GM23338 (cell line): ENCODE results near the gene USP28. TPM values are rescaled to one million over a fixed set of nuclear protein-coding genes. Genes with fewer than 3 reads are reported as not detected.

ENCODE experiments used
- ATAC-seq: fragments of 200-7000 bp; cut with Tn5 transposase; 3 replicates; pipeline ENCODE4 v1.9.1; 2020
- DNase-seq: peaks from one replicate; pipeline ENCODE4 v3.0.0-alpha.2; 2015; ENCODE audit warnings: low spot score
- H2AFZ ChIP-seq: fragments of 200-600 bp; sonication (generic); 2 replicates; pipeline ENCODE4 v1.8.0; 2016; ENCODE audit warnings: antibody characterized with exemption, mild to moderate bottlenecking, moderate library complexity
- H3F3A ChIP-seq: fragments of 200-600 bp; sonication (generic); replicated peaks from 2 replicates; pipeline ENCODE4 v1.8.0; 2017; ENCODE audit warnings: antibody characterized with exemption, mixed run types, low read depth
- H3K27ac ChIP-seq: fragments of 200-600 bp; sonication (generic); 2 replicates; pipeline ENCODE4 v1.6.1; 2016; ENCODE audit warnings: low read depth
- H3K27me3 ChIP-seq: fragments of 200-600 bp; sonication (generic); 2 replicates; pipeline ENCODE4 v1.8.0; 2016; ENCODE audit warnings: mild to moderate bottlenecking, mixed run types, moderate library complexity; ENCODE audit not compliant: insufficient read depth
- H3K36me3 ChIP-seq: fragments of 200-600 bp; sonication (generic); 2 replicates; pipeline ENCODE4 v1.8.0; 2016; ENCODE audit warnings: mild to moderate bottlenecking; ENCODE audit not compliant: insufficient read depth
- H3K4me1 ChIP-seq: fragments of 200-600 bp; sonication (generic); 2 replicates; pipeline ENCODE4 v1.8.0; 2016; ENCODE audit warnings: mild to moderate bottlenecking, moderate library complexity; ENCODE audit not compliant: insufficient read depth
- H3K4me2 ChIP-seq: fragments of 200-600 bp; sonication (generic); 2 replicates; pipeline ENCODE4 v1.7.1; 2017; ENCODE audit warnings: mixed run types
- H3K4me3 ChIP-seq: fragments of 200-600 bp; sonication (generic); 2 replicates; pipeline ENCODE4 v1.6.1; 2016; ENCODE audit warnings: mixed run types
- H3K79me2 ChIP-seq: fragments of 200-600 bp; sonication (generic); replicated peaks from 2 replicates; pipeline ENCODE4 v1.8.0; 2017; ENCODE audit warnings: mild to moderate bottlenecking; ENCODE audit not compliant: insufficient read depth
- H3K9me2 ChIP-seq: fragments of 200-600 bp; sonication (generic); 2 replicates; pipeline ENCODE4 v1.8.0; 2017; ENCODE audit not compliant: insufficient read depth
- H4K20me1 ChIP-seq: fragments of 200-600 bp; sonication (generic); replicated peaks from 2 replicates; pipeline ENCODE4 v1.8.0; 2017; ENCODE audit warnings: mild to moderate bottlenecking; ENCODE audit not compliant: insufficient read depth
- H3K27ac Mint-ChIP-seq: 2 replicates; pipeline ENCODE4 v1.8.0; 2020; ENCODE audit warnings: inconsistent platforms, mild to moderate bottlenecking, moderate library complexity, mixed read lengths
- H3K27me3 Mint-ChIP-seq: 3 replicates; pipeline ENCODE4 v1.8.0; 2022; ENCODE audit warnings: low read depth, mild to moderate bottlenecking, moderate library complexity, mixed read lengths, inconsistent platforms; ENCODE audit not compliant: insufficient read depth, poor library complexity
- H3K36me3 Mint-ChIP-seq: 3 replicates; pipeline ENCODE4 v1.8.0; 2021; ENCODE audit warnings: low read depth, mild to moderate bottlenecking, inconsistent platforms, moderate library complexity, mixed read lengths
- H3K4me1 Mint-ChIP-seq: 3 replicates; pipeline ENCODE4 v1.8.0; 2020; ENCODE audit warnings: mild to moderate bottlenecking, inconsistent platforms, mixed read lengths
- H3K4me3 Mint-ChIP-seq: 3 replicates; pipeline ENCODE4 v1.8.0; 2021; ENCODE audit warnings: moderate library complexity, mild to moderate bottlenecking, inconsistent platforms, mixed read lengths
- H3K9me3 Mint-ChIP-seq: 3 replicates; pipeline ENCODE4 v1.8.0; 2020; ENCODE audit warnings: moderate library complexity, mild to moderate bottlenecking, inconsistent platforms, mixed read lengths
- CREB1 ChIP-seq: fragments of 250-450 bp; sonication (Bioruptor Pico); IDR thresholded peaks from 2 replicates; pipeline ENCODE4 v1.5.0; 2020; ENCODE audit warnings: low read depth, mild to moderate bottlenecking, moderate library complexity
- EZH2 ChIP-seq: fragments of 200-600 bp; sonication (generic); IDR thresholded peaks from one replicate; pipeline ENCODE4 v1.8.0; 2017; ENCODE audit warnings: antibody characterized with exemption, mild to moderate bottlenecking, low read depth; ENCODE audit not compliant: unreplicated experiment
- EZH2phosphoT487 ChIP-seq: fragments of 200-600 bp; sonication (generic); IDR thresholded peaks from one replicate; pipeline ENCODE4 v1.8.1; 2018; ENCODE audit warnings: antibody characterized with exemption; ENCODE audit not compliant: unreplicated experiment
- JUNB ChIP-seq: IDR thresholded peaks from one replicate; pipeline ENCODE4 v1.6.1; 2016; ENCODE audit warnings: antibody characterized with exemption; ENCODE audit not compliant: unreplicated experiment
- NANOG ChIP-seq: IDR thresholded peaks from 2 replicates; pipeline ENCODE4 v1.6.1; 2016; ENCODE audit warnings: antibody characterized with exemption, borderline replicate concordance
- POLR2AphosphoS5 ChIP-seq: IDR thresholded peaks from 2 replicates; pipeline ENCODE4 v1.6.1; 2016; ENCODE audit warnings: antibody characterized with exemption, low read depth
- STAT1 ChIP-seq: IDR thresholded peaks from one replicate; pipeline ENCODE4 v1.6.1; 2016; ENCODE audit warnings: antibody characterized with exemption; ENCODE audit not compliant: unreplicated experiment
- ZNF114 ChIP-seq: fragments of 250-450 bp; sonication (Bioruptor Pico); IDR thresholded peaks from 2 replicates; pipeline ENCODE4 v1.5.0; 2020; ENCODE audit warnings: mild to moderate bottlenecking, moderate library complexity
- ZNF331 ChIP-seq: fragments of 250-450 bp; sonication (Bioruptor Pico); IDR thresholded peaks from 2 replicates; pipeline ENCODE4 v1.5.0; 2020; ENCODE audit warnings: low read depth, mild to moderate bottlenecking, moderate library complexity
- polyA plus RNA-seq: library from polyadenylated mRNA; unstranded; fragments of >200 nt; fragmentation: Nextera tagmentation; extraction: Ambion mirVana; gene quantifications from 2 replicates; pipeline ENCODE4 v1.2.1, GENCODE V29; 2016
- total RNA-seq: library from RNA; depleted of rRNA; stranded (reverse); fragments of >200 nt; shearing (Covaris generic); gene quantifications from 2 replicates; pipeline ENCODE4 v1.2.3, GENCODE V29; 2014
- TF ChIP-seq, protein P1 (sequence below): fragments of 250-450 bp; sonication (Bioruptor Pico); IDR thresholded peaks from 2 replicates; pipeline ENCODE4 v1.5.0; 2020; ENCODE audit warnings: mild to moderate bottlenecking, moderate library complexity
- TF ChIP-seq, protein P2 (sequence below): IDR thresholded peaks from one replicate; pipeline ENCODE4 v1.6.1; 2018; ENCODE audit warnings: antibody characterized with exemption; ENCODE audit not compliant: unreplicated experiment
- TF ChIP-seq, protein P3 (sequence below), 2 experiments: fragments of 200-600 bp in 1 of 2; sonication (generic) in 1 of 2; conservative IDR thresholded peaks; 2 replicates each; pipeline versions ENCODE4 v1.5.1 to v1.6.1; 2016 to 2017; ENCODE audit warnings: antibody characterized with exemption in 2 of 2, low read depth in 2 of 2, mild to moderate bottlenecking in 2 of 2, moderate library complexity in 1 of 2
- TF ChIP-seq, protein P4 (sequence below): IDR thresholded peaks from 2 replicates; pipeline ENCODE4 v1.6.1; 2016; ENCODE audit warnings: antibody characterized with exemption

The USP28 gene
- total and polyA plus RNA-seq, 2 experiments from 2014 or later = 73.9 to 171 TPM

DNA sequence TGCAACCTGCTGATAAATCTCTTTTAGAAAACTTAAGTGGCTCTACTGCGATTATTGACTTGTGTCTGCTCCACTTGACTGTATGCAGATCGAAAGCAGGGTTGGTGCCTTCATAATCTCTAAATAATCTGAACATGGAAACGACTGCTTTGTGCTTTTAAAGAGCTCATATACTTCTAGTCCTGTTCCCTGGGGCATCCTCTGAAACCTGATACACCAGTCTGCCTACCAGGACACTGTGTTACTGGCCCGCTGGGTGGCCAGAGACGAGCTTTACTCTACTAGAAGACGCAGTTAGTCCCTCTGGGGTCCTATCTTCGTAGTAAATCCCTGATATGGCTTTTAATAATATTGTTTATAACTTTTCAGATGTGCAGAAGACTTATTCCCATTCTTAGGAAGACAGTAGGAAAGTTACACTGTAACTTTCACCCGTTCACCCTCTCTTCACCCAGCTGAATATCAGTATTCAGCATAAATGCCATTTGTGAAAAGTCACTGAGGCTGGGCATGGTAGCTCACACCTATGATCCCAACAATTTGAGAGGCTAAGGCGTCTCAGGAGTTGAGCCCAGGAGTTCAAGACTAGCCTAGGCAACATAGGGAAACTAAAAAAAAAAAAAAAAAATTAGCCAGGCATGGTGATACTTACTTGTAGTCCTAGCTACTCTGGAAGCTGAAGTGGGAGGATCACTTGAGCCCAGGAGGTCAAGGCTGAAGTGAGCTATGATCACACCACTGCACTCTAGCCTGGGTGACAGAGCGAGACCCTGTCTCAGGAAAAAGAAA is 20.2 kb upstream of the USP28 start:
- TF ChIP-seq CREB1 (CRISPR knock-in tag) (no peak), JUNB (no peak), ZNF114 (CRISPR knock-in tag) (no peak), EZH2phosphoT487 (no peak), EZH2 (no peak), NANOG (no peak), STAT1 (no peak), POLR2AphosphoS5 (no peak), ZNF331 (CRISPR knock-in tag) (no peak)
- TF ChIP-seq, protein P1, sequence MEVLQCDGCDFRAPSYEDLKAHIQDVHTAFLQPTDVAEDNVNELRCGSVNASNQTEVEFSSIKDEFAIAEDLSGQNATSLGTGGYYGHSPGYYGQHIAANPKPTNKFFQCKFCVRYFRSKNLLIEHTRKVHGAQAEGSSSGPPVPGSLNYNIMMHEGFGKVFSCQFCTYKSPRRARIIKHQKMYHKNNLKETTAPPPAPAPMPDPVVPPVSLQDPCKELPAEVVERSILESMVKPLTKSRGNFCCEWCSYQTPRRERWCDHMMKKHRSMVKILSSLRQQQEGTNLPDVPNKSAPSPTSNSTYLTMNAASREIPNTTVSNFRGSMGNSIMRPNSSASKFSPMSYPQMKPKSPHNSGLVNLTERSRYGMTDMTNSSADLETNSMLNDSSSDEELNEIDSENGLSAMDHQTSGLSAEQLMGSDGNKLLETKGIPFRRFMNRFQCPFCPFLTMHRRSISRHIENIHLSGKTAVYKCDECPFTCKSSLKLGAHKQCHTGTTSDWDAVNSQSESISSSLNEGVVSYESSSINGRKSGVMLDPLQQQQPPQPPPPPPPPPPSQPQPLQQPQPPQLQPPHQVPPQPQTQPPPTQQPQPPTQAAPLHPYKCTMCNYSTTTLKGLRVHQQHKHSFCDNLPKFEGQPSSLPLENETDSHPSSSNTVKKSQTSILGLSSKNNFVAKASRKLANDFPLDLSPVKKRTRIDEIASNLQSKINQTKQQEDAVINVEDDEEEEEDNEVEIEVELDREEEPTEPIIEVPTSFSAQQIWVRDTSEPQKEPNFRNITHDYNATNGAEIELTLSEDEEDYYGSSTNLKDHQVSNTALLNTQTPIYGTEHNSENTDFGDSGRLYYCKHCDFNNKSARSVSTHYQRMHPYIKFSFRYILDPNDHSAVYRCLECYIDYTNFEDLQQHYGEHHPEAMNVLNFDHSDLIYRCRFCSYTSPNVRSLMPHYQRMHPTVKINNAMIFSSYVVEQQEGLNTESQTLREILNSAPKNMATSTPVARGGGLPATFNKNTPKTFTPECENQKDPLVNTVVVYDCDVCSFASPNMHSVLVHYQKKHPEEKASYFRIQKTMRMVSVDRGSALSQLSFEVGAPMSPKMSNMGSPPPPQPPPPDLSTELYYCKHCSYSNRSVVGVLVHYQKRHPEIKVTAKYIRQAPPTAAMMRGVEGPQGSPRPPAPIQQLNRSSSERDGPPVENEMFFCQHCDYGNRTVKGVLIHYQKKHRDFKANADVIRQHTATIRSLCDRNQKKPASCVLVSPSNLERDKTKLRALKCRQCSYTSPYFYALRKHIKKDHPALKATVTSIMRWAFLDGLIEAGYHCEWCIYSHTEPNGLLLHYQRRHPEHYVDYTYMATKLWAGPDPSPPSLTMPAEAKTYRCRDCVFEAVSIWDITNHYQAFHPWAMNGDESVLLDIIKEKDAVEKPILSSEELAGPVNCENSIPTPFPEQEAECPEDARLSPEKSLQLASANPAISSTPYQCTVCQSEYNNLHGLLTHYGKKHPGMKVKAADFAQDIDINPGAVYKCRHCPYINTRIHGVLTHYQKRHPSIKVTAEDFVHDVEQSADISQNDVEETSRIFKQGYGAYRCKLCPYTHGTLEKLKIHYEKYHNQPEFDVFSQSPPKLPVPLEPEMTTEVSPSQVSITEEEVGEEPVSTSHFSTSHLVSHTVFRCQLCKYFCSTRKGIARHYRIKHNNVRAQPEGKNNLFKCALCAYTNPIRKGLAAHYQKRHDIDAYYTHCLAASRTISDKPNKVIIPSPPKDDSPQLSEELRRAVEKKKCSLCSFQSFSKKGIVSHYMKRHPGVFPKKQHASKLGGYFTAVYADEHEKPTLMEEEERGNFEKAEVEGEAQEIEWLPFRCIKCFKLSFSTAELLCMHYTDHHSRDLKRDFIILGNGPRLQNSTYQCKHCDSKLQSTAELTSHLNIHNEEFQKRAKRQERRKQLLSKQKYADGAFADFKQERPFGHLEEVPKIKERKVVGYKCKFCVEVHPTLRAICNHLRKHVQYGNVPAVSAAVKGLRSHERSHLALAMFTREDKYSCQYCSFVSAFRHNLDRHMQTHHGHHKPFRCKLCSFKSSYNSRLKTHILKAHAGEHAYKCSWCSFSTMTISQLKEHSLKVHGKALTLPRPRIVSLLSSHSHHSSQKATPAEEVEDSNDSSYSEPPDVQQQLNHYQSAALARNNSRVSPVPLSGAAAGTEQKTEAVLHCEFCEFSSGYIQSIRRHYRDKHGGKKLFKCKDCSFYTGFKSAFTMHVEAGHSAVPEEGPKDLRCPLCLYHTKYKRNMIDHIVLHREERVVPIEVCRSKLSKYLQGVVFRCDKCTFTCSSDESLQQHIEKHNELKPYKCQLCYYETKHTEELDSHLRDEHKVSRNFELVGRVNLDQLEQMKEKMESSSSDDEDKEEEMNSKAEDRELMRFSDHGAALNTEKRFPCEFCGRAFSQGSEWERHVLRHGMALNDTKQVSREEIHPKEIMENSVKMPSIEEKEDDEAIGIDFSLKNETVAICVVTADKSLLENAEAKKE (CRISPR knock-in tag) = no peak
- TF ChIP-seq, protein P2, sequence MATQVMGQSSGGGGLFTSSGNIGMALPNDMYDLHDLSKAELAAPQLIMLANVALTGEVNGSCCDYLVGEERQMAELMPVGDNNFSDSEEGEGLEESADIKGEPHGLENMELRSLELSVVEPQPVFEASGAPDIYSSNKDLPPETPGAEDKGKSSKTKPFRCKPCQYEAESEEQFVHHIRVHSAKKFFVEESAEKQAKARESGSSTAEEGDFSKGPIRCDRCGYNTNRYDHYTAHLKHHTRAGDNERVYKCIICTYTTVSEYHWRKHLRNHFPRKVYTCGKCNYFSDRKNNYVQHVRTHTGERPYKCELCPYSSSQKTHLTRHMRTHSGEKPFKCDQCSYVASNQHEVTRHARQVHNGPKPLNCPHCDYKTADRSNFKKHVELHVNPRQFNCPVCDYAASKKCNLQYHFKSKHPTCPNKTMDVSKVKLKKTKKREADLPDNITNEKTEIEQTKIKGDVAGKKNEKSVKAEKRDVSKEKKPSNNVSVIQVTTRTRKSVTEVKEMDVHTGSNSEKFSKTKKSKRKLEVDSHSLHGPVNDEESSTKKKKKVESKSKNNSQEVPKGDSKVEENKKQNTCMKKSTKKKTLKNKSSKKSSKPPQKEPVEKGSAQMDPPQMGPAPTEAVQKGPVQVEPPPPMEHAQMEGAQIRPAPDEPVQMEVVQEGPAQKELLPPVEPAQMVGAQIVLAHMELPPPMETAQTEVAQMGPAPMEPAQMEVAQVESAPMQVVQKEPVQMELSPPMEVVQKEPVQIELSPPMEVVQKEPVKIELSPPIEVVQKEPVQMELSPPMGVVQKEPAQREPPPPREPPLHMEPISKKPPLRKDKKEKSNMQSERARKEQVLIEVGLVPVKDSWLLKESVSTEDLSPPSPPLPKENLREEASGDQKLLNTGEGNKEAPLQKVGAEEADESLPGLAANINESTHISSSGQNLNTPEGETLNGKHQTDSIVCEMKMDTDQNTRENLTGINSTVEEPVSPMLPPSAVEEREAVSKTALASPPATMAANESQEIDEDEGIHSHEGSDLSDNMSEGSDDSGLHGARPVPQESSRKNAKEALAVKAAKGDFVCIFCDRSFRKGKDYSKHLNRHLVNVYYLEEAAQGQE = no peak
- TF ChIP-seq, protein P3, sequence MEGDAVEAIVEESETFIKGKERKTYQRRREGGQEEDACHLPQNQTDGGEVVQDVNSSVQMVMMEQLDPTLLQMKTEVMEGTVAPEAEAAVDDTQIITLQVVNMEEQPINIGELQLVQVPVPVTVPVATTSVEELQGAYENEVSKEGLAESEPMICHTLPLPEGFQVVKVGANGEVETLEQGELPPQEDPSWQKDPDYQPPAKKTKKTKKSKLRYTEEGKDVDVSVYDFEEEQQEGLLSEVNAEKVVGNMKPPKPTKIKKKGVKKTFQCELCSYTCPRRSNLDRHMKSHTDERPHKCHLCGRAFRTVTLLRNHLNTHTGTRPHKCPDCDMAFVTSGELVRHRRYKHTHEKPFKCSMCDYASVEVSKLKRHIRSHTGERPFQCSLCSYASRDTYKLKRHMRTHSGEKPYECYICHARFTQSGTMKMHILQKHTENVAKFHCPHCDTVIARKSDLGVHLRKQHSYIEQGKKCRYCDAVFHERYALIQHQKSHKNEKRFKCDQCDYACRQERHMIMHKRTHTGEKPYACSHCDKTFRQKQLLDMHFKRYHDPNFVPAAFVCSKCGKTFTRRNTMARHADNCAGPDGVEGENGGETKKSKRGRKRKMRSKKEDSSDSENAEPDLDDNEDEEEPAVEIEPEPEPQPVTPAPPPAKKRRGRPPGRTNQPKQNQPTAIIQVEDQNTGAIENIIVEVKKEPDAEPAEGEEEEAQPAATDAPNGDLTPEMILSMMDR (conservative IDR thresholded peaks at IDR 0.05; ENCODE audit: low read depth in 2 of 2) = no peak
- TF ChIP-seq, protein P4, sequence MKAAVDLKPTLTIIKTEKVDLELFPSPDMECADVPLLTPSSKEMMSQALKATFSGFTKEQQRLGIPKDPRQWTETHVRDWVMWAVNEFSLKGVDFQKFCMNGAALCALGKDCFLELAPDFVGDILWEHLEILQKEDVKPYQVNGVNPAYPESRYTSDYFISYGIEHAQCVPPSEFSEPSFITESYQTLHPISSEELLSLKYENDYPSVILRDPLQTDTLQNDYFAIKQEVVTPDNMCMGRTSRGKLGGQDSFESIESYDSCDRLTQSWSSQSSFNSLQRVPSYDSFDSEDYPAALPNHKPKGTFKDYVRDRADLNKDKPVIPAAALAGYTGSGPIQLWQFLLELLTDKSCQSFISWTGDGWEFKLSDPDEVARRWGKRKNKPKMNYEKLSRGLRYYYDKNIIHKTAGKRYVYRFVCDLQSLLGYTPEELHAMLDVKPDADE = no peak
- Mint-ChIP-seq H3K9me3 (no peaks in the 10 kb centered on the region), H3K36me3 (no peaks in the 10 kb centered on the region), H3K4me1 (peaks cover 25% of the 10 kb centered on the region), H3K27me3 (peaks cover 3% of the 10 kb centered on the region), H3K27ac (no peak overlapping the region), H3K4me3 (no peak overlapping the region; the same call in 2 of the 3 replicates)
- Histone ChIP-seq H3K27me3 (no peaks in the 10 kb centered on the region), H3K4me3 (no peak overlapping the region), H3K27ac (no peak overlapping the region), H3F3A (no peaks in the 10 kb centered on the region), H3K36me3 (no peaks in the 10 kb centered on the region), H3K4me2 (peak overlapping the region; percentile 44), H4K20me1 (no peaks in the 10 kb centered on the region), H3K79me2 (no peaks in the 10 kb centered on the region), H3K9me2 (no peaks in the 10 kb centered on the region), H2AFZ (peak overlapping the region; percentile 34; the same call in 1 of the 2 replicates), H3K4me1 (peaks cover 21% of the 10 kb centered on the region)
- ATAC-seq (peak; percentile 91), DNase-seq (peak; percentile 58)
